ENCODE measurements around the gene RNF144A. TPM values are rescaled to one million over a fixed set of nuclear protein-coding genes. Genes with fewer than 3 reads are reported as not detected.

RNF144A gene
- total RNA-seq, 1 experiment from 2014 or later: 13.0 TPM

GRCh38 chr2:6924924-6925409 is 7.8 kb downstream of the RNF144A start:
- POLR2A ChIA-PET: no interaction called here
- H3K9me2 ChIP-seq (ENCODE audit: insufficient read depth): no peaks in the 10 kb centered on the region
- H3K4me1 ChIP-seq (ENCODE audit: control insufficient read depth in 1 of 2, insufficient read depth in 2 of 2, low read length in 2 of 2): peaks cover 3 to 7% of the 10 kb centered on the region in 2 experiments; a peak in 3 of 4 replicates
- BruUV-seq (replicated peaks): no TSS peak
- H3K4me2 ChIP-seq (ENCODE audit: low read length): no peak overlapping the region
- CTCF ChIA-PET: no interaction called here
- H3K36me3 ChIP-seq (ENCODE audit: control insufficient read depth in 1 of 2, insufficient read depth in 2 of 2, low read length in 2 of 2): no peaks in the 10 kb centered on the region
- TF ChIP-seq FOSL1 (IDR thresholded peaks at IDR 0.05; ENCODE audit: low read depth) (no peak), RAD21 (IDR thresholded peaks at IDR 0.05; ENCODE audit: low read depth) (no peak), ELF1 (IDR thresholded peaks at IDR 0.05; ENCODE audit: borderline replicate concordance, low read depth) (no peak), MAX (IDR thresholded peaks at IDR 0.05) (no peak), CBX3 (IDR thresholded peaks at IDR 0.05; ENCODE audit: low read depth) (no peak), CEBPB (IDR thresholded peaks at IDR 0.05; ENCODE audit: low read depth) (no peak), JUND (IDR thresholded peaks at IDR 0.05) (no peak), EZH2phosphoT487 (IDR thresholded peaks at IDR 0.05; ENCODE audit: borderline replicate concordance) (no peak), CTCF (IDR thresholded peaks at IDR 0.05 in 2 of 3, conservative IDR thresholded peaks at IDR 0.05 in 1 of 3; ENCODE audit: borderline replicate concordance in 1 of 3, insufficient read depth in 1 of 3, low read depth in 2 of 3, low read length in 2 of 3) (no peak), SRF (IDR thresholded peaks at IDR 0.05; ENCODE audit: low read depth) (no peak), SP1 (IDR thresholded peaks at IDR 0.05; ENCODE audit: low read depth) (no peak), POLR2A (IDR thresholded peaks at IDR 0.05; ENCODE audit: borderline replicate concordance, extremely low read depth, insufficient read depth, insufficient read length) (no peak), EGR1 (IDR thresholded peaks at IDR 0.05; ENCODE audit: low read depth) (no peak), ZNF274 (IDR thresholded peaks at IDR 0.05; ENCODE audit: low read depth, low read length) (no peak), TCF7L2 (IDR thresholded peaks at IDR 0.05; ENCODE audit: borderline replicate concordance, extremely low read depth, insufficient read depth, insufficient read length) (no peak), EZH2 (IDR thresholded peaks at IDR 0.05) (no peak)
- no peak overlapping the region for H2AFZ ChIP-seq (ENCODE audit: low read depth, low read length, poor library complexity, severe bottlenecking)
- H3K9ac ChIP-seq (ENCODE audit: low read length): no peak overlapping the region
- no peaks in the 10 kb centered on the region for H3K27me3 ChIP-seq (ENCODE audit: insufficient read depth, low read length)
- intact Hi-C loops (cut with micrococcal nuclease): no loop called here
- H3K27ac ChIP-seq (ENCODE audit: low read depth, low read length): no peak overlapping the region
- RAD21 ChIA-PET (ENCODE audit: low non-redundant PET in 1 of 2, low total read pairs in 2 of 2, uncharacterized antibody in 2 of 2, unreplicated experiment in 2 of 2): no interaction called here
- H4K20me1 ChIP-seq (ENCODE audit: insufficient read depth): no peaks in the 10 kb centered on the region
- H3K4me3 ChIP-seq (replicated peaks in 1 of 2; ENCODE audit: low read depth in 1 of 2, low read length in 2 of 2): no peak overlapping the region
- H3K79me2 ChIP-seq (ENCODE audit: insufficient read depth, low read length): no peaks in the 10 kb centered on the region; the same call in none of the 2 replicates
- ATAC-seq (no peak), DNase-seq (ENCODE audit: low read depth, low spot score) (no peak)
- H3K9me3 ChIP-seq (ENCODE audit: control insufficient read depth in 1 of 2, insufficient read depth in 1 of 2, low read depth in 1 of 2, low read length in 2 of 2): no peaks in the 10 kb centered on the region

Measured in HCT116 (cell line).